AG04449 (cell line): Measurements from ENCODE around the gene LEAP2.

Experiments used
- CTCF ChIA-PET: fragments of 350-600 bp; formaldehyde crosslinking; extraction: SDS; loops from one replicate; lab custom pipeline; 2021; ENCODE audit warnings: antibody characterized with exemption; lab: Yijun Ruan, JAX
- POLR2A ChIA-PET: fragments of 400-600, 350-600 bp; formaldehyde crosslinking; extraction: SDS; loops from one replicate; lab custom pipeline; 2020; ENCODE audit warnings: antibody characterized with exemption, inconsistent platforms; lab: Yijun Ruan, JAX
- DNase-seq: peaks from one replicate; pipeline ENCODE4 v3.0.0-alpha.2; 2010; ENCODE audit warnings: low read depth, low spot score
- H3K4me3 ChIP-seq: 2 replicates; pipeline ENCODE4 v1.5.1; 2011; ENCODE audit warnings: low read depth, mild to moderate bottlenecking, control low read depth, low read length
- TF ChIP-seq, protein P1 (sequence below): IDR thresholded peaks from one replicate; pipeline ENCODE4 v1.5.1; 2011; ENCODE audit warnings: mild to moderate bottlenecking, moderate library complexity, low read length, control low read depth, inconsistent platforms; ENCODE audit not compliant: insufficient read depth; ENCODE audit errors: missing control alignments

LEAP2 gene

GRCh38 chr5:132827943-132828673, 45.4 kb upstream of the LEAP2 start:
- POLR2A ChIA-PET = no interaction called here
- H3K4me3 ChIP-seq = no peak overlapping the region
- DNase-seq = no peak
- CTCF ChIA-PET = interaction anchor here (0.6 to 12.8 kb wide), 13 partner anchors 10 to 301 kb away, joined by 3 to 197 read pairs (median 8); partner anchors contain the start of genes GDF9, SOWAHA and UQCRQ
- TF ChIP-seq, protein P1, sequence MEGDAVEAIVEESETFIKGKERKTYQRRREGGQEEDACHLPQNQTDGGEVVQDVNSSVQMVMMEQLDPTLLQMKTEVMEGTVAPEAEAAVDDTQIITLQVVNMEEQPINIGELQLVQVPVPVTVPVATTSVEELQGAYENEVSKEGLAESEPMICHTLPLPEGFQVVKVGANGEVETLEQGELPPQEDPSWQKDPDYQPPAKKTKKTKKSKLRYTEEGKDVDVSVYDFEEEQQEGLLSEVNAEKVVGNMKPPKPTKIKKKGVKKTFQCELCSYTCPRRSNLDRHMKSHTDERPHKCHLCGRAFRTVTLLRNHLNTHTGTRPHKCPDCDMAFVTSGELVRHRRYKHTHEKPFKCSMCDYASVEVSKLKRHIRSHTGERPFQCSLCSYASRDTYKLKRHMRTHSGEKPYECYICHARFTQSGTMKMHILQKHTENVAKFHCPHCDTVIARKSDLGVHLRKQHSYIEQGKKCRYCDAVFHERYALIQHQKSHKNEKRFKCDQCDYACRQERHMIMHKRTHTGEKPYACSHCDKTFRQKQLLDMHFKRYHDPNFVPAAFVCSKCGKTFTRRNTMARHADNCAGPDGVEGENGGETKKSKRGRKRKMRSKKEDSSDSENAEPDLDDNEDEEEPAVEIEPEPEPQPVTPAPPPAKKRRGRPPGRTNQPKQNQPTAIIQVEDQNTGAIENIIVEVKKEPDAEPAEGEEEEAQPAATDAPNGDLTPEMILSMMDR = no peak

GRCh38 chr5:132828846-132829494, 44.5 kb upstream of the LEAP2 start:
- no peak for DNase-seq
- no peak overlapping the region; the same call in 1 of the 2 replicates for H3K4me3 ChIP-seq
- CTCF ChIA-PET = interaction anchor here (0.7 to 12.8 kb wide), 24 partner anchors 10 to 302 kb away, joined by 3 to 197 read pairs (median 5); partner anchors contain the start of genes GDF9, SOWAHA and UQCRQ
- POLR2A ChIA-PET = no interaction called here
- TF ChIP-seq, protein P1 = no peak

- no peak for DNase-seq
- ChIA-PET CTCF (interaction anchor here (0.7 to 12.8 kb wide), 24 partner anchors 9 to 301 kb away, joined by 3 to 197 read pairs (median 5); partner anchors contain the start of genes GDF9, SOWAHA and UQCRQ), POLR2A (no interaction called here)
- TF ChIP-seq, protein P1 = peak; percentile 96
- peak overlapping the region; percentile 64 for H3K4me3 ChIP-seq
These were observed 43.6 kb upstream of the LEAP2 start for GRCh38 chr5:132829742-132830435.

DNA sequence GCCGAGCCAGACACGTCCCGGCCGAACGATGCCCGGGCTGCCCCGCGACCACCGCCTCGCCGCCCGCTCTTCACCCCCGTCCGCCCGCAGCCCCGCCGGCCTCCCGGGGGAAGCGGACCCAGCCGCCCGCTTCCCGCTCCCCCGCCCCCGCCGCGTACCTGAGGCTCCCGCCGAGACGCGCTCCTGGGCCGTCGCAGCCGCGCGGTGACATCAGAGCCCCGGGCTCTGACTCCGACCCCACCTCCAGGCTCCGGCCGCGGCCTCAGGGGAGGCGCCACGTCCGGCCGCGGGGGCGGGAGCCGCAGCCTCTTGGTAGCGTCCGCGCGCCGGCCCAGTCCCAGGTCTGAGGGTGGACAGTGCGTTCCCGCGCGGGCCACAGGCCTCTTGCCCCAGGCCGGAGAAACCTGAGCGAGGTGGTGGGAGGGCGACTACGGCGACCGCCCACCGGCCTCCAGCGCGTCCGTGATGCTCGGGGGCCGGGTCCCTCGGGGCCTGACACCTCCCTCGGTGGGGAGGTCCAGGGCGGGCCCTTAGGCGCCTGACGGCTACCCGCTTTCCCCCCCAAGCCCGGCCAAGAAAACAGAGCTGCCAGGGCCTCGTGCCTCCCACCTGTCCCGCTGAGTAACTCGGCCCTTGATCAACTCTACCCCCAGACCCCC, 42.9 kb upstream of the LEAP2 start, which contains the start of gene SHROOM1:
Gene SHROOM1 (minus strand): TSS at position 212 of the 659 bp plus-strand sequence. CDS start 4,507 bp downstream, outside the sequence.
- CTCF ChIA-PET = interaction anchor here (0.9 to 12.8 kb wide), 18 partner anchors 8 to 302 kb away, joined by 3 to 197 read pairs (median 6); partner anchors contain the start of genes GDF9, SOWAHA and UQCRQ
- TF ChIP-seq, protein P1 = no peak
- POLR2A ChIA-PET = interaction anchor here (0.6 to 1.3 kb wide), 2 partner anchors 11 to 322 kb away, joined by 3 read pairs; no protein-coding TSS in a partner anchor
- peak within 1 kb of the TSS; percentile 64 for H3K4me3 ChIP-seq
- DNase-seq = no peak

DNA sequence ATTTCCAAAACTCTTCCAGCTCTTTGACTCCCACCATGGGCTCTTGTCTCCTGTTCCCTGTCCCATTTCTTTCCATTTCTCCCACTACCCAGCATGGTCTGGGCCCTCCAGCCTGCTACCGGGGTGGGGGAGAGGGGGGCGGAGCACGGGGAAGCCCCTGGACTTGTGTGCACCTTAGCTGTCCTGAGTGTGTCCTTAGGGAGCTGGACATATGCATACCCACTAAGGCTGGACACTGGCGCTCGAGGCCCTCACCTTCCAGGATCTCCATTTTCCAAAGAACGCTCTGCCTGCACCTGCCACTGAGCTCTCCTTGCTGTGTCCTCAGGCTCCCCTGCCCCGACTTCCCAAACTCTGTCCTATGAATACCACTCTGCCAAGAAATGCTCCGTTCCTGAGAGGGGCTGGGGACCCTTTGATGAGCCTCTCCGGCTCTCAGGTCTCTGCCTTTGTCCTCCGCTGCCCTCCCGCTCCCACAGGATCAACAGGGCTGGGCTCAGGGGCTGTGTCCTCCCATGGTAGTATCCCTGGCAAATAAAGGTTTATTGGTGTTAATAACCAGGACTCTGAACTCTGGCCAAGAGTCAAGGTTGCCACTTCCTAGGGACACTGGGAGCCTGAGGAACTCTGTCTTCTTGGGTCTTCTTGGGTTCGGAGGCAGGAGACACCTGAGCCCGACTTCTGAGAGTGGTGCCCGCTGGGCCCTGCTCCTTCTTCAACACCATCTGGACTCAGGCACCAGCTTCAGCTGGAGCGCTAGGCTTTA, 42.2 kb upstream of the LEAP2 start:
- ChIA-PET CTCF (interaction anchor here (0.9 to 12.8 kb wide), 10 partner anchors 8 to 53 kb away, joined by 3 to 197 read pairs (median 6); partner anchors contain the start of genes GDF9, SOWAHA and UQCRQ), POLR2A (interaction anchor here (0.6 to 1.3 kb wide), 2 partner anchors 12 to 322 kb away, joined by 3 read pairs; no protein-coding TSS in a partner anchor)
- TF ChIP-seq, protein P1 = no peak
- DNase-seq = no peak
- H3K4me3 ChIP-seq = peak overlapping the region; percentile 64; the same call in 1 of the 2 replicates
